Transverse colon (tissue), 4 donors: ENCODE measurements around the gene OXER1. TPM values are rescaled to one million over a fixed set of nuclear protein-coding genes. Genes with fewer than 3 reads are reported as not detected.

Source experiments
- DNase-seq: peaks from one replicate; pipeline ENCODE4 v3.0.0-alpha.2; 2019
- H3K27ac ChIP-seq, 4 donors: fragments of 200-600 bp; sonication (generic); 2 replicates each; pipeline ENCODE4 v1.5.1; 2016 to 2018; ENCODE audit warnings: inconsistent platforms in 4 of 4
- H3K27me3 ChIP-seq: fragments of 200-600 bp; sonication (generic); 2 replicates; pipeline ENCODE4 v1.5.1; 2017; ENCODE audit warnings: inconsistent platforms
- H3K36me3 ChIP-seq, 4 donors: fragments of 200-600 bp; sonication (generic); 2 replicates each; pipeline ENCODE4 v1.5.1; 2017 to 2019; ENCODE audit warnings: inconsistent platforms in 4 of 4
- H3K4me1 ChIP-seq, 4 donors: fragments of 200-600 bp; sonication (generic); 2 replicates each; pipeline ENCODE4 v1.5.1; 2017 to 2020; ENCODE audit warnings: inconsistent platforms in 4 of 4
- H3K4me3 ChIP-seq, 4 donors: fragments of 200-600 bp; sonication (generic); 1 replicate in 1 of 4; 2 replicates in 3 of 4; pipeline versions ENCODE4 v1.5.1 to v1.6.1; 2017 to 2019; ENCODE audit warnings: inconsistent platforms in 4 of 4
- H3K9me3 ChIP-seq, 2 donors: fragments of 200-600 bp; sonication (generic); 2 replicates each; pipeline ENCODE4 v1.5.1; 2017 to 2019; ENCODE audit warnings: inconsistent platforms in 2 of 2
- EP300 ChIP-seq: sonication (generic); formaldehyde crosslinking; IDR thresholded peaks from one replicate; pipeline ENCODE4 v1.6.1; 2017; ENCODE audit warnings: antibody characterized with exemption, low read depth
- POLR2A ChIP-seq: fragments of 450-650 bp; IDR thresholded peaks from one replicate; pipeline ENCODE4 v1.6.1; 2016; ENCODE audit warnings: antibody characterized with exemption, mild to moderate bottlenecking, moderate library complexity
- POLR2AphosphoS5 ChIP-seq, 3 donors: sonication (generic); formaldehyde crosslinking; IDR thresholded peaks; one replicate each; pipeline ENCODE4 v1.6.1; 2016; ENCODE audit warnings: antibody characterized with exemption in 3 of 3
- WGBS, 2 donors: methylation state at CpG; one replicate each; pipeline ENCODE4 v1.1.5; 2018; ENCODE audit warnings: low coverage in 1 of 2; 5-methylcytosine and 5-hydroxymethylcytosine counted together
- in situ Hi-C, 4 donors: fragments of 200-750 bp; cut with MboI; loops; one replicate each; pipeline versions ENCODE4 v1.15.0 to v1.15.1; 2017; ENCODE audit warnings: low sequenced_read_pairs in 3 of 4, low pct_ligation_motif_present in 1 of 4, low pct_unique_long_range_greater_than_20kb in 1 of 4
- intact Hi-C: fragments of 100-400 bp; cut with DNase I; formaldehyde crosslinking; loops from one replicate; pipeline ENCODE4 v1.15.1; 2023; ENCODE audit warnings: low total_unique reads
- total RNA-seq, 4 donors: library from RNA; depleted of rRNA; stranded (reverse); fragments of >200 nt; gene quantifications; one replicate each; pipeline ENCODE4 v1.1.0, GENCODE V29; 2016
- TF ChIP-seq, protein P1 (sequence below), 5 experiments: fragments of 200-600 bp in 3 of 5; fragments of 450-650 bp in 2 of 5; sonication (generic) in 3 of 5; IDR thresholded peaks; 1 replicate in 2 of 5; 2 replicates in 3 of 5; pipeline ENCODE4 v1.5.1; 2016 to 2017; ENCODE audit warnings: antibody characterized with exemption in 5 of 5, inconsistent platforms in 3 of 5, mild to moderate bottlenecking in 2 of 5, moderate library complexity in 1 of 5

The OXER1 gene
- total RNA-seq, 4 donors from 2014 or later, result 0.48 to 6.4 (median 4.9) TPM; not detected in 1

DNA sequence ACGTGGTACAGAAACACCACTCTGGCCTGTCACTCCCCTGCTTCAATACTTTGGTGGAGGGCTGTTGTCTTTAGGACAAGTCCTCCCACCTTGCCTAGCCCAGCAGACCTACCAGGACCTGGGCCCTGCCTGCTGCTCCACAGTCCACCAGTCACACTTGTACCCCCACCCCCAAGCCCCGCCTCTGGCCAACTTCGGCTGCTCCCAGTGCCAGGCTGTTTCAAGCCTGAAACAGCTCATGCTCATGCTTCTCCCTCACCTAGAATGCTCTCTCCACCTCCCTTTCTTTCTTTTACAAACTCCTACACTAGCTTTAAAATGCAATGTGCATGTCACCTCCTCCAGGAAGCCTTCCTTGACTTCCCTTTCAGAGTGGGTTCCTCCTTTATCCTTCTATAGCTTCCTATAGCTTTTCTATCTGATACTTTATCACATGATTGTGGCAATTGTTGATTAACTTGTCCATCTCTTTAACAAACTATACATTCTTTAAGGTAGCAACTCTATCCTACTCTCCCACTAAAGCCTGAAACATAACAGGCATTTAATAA lies 4.8 kb upstream of the OXER1 start:
- in situ Hi-C loops, result no loop called here
- Histone ChIP-seq H3K4me1 (no peaks in the 10 kb centered on the region), H3K27me3 (no peaks in the 10 kb centered on the region), H3K36me3 (no peaks in the 10 kb centered on the region), H3K9me3 (no peaks in the 10 kb centered on the region), H3K4me3 (no peak overlapping the region), H3K27ac (no peak overlapping the region)
- intact Hi-C loops, result no loop called here
- 62 to 75% methylated on average over 3 of the region's 3 CpGs for WGBS, 2 donors
- no peak for TF ChIP-seq EP300
- TF ChIP-seq POLR2A, result no peak
- TF ChIP-seq, protein P1, sequence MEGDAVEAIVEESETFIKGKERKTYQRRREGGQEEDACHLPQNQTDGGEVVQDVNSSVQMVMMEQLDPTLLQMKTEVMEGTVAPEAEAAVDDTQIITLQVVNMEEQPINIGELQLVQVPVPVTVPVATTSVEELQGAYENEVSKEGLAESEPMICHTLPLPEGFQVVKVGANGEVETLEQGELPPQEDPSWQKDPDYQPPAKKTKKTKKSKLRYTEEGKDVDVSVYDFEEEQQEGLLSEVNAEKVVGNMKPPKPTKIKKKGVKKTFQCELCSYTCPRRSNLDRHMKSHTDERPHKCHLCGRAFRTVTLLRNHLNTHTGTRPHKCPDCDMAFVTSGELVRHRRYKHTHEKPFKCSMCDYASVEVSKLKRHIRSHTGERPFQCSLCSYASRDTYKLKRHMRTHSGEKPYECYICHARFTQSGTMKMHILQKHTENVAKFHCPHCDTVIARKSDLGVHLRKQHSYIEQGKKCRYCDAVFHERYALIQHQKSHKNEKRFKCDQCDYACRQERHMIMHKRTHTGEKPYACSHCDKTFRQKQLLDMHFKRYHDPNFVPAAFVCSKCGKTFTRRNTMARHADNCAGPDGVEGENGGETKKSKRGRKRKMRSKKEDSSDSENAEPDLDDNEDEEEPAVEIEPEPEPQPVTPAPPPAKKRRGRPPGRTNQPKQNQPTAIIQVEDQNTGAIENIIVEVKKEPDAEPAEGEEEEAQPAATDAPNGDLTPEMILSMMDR (IDR thresholded peaks at IDR 0.05), result no peak
- no peak for TF ChIP-seq POLR2AphosphoS5 (IDR thresholded peaks at IDR 0.05)
- no peak for DNase-seq

DNA sequence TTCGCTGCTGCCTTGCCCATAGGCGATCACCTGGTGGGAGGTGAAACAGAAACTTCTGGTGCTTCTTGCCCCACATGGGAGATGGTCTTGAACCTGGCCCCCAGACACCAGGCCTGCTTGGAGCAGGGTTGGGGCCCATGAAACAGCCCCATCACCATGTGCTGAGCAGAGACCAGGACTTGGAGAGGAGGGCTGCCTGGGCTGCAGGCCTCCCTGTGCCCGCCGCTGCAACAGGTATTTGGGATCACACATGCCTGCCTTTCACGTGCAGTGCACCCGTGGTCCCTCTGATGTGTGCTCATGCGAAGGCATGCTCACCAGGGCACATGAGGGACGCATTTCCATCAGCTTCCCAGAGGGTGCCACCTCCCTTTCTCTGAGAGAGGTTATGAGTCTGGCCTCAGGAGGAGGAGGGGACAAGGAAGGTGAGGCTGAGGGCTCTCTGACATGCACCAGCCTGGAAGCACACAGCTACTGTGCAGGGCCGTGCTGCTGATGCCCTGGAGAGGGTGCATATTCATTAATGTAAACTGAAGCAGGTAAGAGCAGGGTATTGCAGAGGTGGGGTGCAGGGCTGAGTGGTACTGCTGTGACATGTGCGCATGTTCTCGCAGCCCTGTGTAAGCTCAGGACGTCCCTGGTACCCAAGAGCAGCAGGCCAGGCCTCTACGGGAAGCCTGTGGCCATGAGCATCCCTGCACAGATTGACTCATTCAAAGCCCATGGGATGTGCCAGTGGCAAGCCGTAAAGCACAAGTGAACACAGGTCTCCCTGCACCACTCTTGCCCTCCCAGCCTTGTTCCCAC lies 4.2 kb upstream of the OXER1 start:
- H3K9me3 ChIP-seq, result no peaks in the 10 kb centered on the region
- no peak for DNase-seq
- in situ Hi-C loops, result no loop called here
- H3K4me3 ChIP-seq, result no peak overlapping the region
- H3K27me3 ChIP-seq, result no peaks in the 10 kb centered on the region
- no peak overlapping the region for H3K27ac ChIP-seq
- H3K36me3 ChIP-seq, result no peaks in the 10 kb centered on the region
- intact Hi-C loops, result no loop called here
- WGBS, 2 donors, result 88% methylated on average over 14 of the region's 14 CpGs; no CpG with 5 or more reads in 1 of the 2 donors
- no peak for TF ChIP-seq POLR2A
- no peak for TF ChIP-seq POLR2AphosphoS5 (IDR thresholded peaks at IDR 0.05)
- TF ChIP-seq, protein P1 (IDR thresholded peaks at IDR 0.05), result no peak
- no peak for TF ChIP-seq EP300
- H3K4me1 ChIP-seq, result no peaks in the 10 kb centered on the region

DNA sequence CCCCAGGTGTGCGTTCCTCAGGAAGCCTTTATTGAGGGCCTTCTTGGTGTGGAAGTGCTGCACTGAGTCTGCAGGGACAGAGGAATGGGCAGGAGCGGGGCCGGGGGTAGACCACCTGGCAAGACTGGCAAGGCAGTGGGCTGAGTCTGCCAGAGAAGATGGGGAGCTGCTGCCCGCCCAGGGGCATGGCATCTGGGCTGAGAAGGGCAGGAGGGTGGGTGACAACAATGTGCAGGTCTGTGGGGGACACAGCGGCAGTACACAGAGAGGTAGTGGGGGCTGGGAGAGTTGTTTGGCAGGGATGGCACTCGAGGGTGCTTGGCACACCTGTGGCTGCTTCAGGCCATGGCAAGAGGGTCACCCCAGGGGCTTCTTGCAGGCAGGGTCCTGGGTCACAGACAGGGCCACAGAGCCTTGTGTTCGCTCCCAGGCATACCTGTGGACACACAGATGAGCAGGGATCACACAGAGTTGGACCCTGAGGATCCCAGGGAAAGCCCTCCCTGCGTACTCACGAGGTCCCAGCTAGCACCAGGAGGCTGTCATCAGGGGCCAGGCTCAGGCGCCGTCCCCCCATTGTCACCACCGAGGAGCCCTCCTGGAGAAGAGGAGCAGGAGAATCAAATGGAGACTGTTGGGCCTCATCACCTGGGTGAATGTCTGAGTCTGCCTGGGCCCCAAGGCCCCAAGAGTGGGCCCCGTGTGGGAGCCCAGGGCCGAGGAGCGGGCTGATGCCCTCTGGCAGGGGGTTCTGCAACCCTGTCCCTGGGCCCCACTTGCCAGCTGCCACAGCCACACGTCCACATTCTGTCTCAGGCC lies 3.4 kb upstream of the OXER1 start:
- TF ChIP-seq EP300 (no peak), POLR2A (no peak), POLR2AphosphoS5 (IDR thresholded peaks at IDR 0.05) (no peak)
- TF ChIP-seq, protein P1 (IDR thresholded peaks at IDR 0.05), result no peak
- H3K36me3 ChIP-seq, result no peaks in the 10 kb centered on the region
- no peak overlapping the region for H3K4me3 ChIP-seq
- H3K9me3 ChIP-seq, result no peaks in the 10 kb centered on the region
- H3K4me1 ChIP-seq, result no peaks in the 10 kb centered on the region
- DNase-seq, result no peak
- no peak overlapping the region for H3K27ac ChIP-seq
- in situ Hi-C loops (no loop called here), intact Hi-C loops (no loop called here)
- 87% methylated on average over 12 of the region's 16 CpGs; no CpG with 5 or more reads in 1 of the 2 donors for WGBS, 2 donors
- H3K27me3 ChIP-seq, result no peaks in the 10 kb centered on the region

DNA sequence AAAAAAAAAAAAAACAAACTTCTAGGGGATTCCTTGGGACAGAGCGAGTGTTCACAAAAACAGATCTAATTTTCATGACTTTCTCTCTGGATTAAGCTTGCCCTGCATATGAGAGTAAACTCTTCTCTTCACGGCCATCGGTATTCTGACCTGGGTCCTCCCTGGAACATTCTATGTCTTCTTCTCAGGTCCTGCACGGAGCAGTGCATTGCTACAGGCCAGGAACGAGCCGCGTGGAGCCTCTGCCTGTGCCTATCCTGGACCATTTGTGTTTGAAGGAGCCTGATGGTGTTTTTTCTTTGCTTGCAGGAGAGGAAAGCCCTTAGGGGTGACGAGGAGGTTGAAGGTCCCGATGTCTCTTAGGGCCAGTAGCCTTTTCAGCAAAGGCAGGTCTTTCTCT lies 1.8 kb upstream of the OXER1 start:
- no peak overlapping the region for H3K27ac ChIP-seq
- no peaks in the 10 kb centered on the region for H3K27me3 ChIP-seq
- intact Hi-C loops (no loop called here), in situ Hi-C loops (no loop called here)
- WGBS, 2 donors, result 95 to 96% methylated on average over 6 to 9 of the region's 9 CpGs
- H3K36me3 ChIP-seq, result no peaks in the 10 kb centered on the region
- no peaks in the 10 kb centered on the region for H3K4me1 ChIP-seq
- no peak for DNase-seq
- H3K9me3 ChIP-seq, result no peaks in the 10 kb centered on the region
- TF ChIP-seq, protein P1 (IDR thresholded peaks at IDR 0.05), result no peak
- TF ChIP-seq POLR2A (no peak), POLR2AphosphoS5 (IDR thresholded peaks at IDR 0.05) (no peak), EP300 (no peak)
- H3K4me3 ChIP-seq, result no peak overlapping the region
